Ectodermal cell (in vitro differentiated cells): Measurements from ENCODE around the gene KRTAP10-4.

Experiments used
- H3K27ac ChIP-seq: 2 replicates; pipeline ENCODE4 v1.7.0; 2013; ENCODE audit warnings: mild to moderate bottlenecking, low read depth, low read length; ENCODE audit not compliant: insufficient read depth, poor library complexity, severe bottlenecking
- H3K27me3 ChIP-seq: 2 replicates; pipeline ENCODE4 v1.7.0; 2013; ENCODE audit warnings: mild to moderate bottlenecking, low read length; ENCODE audit not compliant: insufficient read depth, control insufficient read depth, poor library complexity, severe bottlenecking
- H3K36me3 ChIP-seq: one replicate; pipeline ENCODE4 v1.7.0; 2013; ENCODE audit warnings: low read length; ENCODE audit not compliant: control insufficient read depth, insufficient read depth
- H3K4me1 ChIP-seq: one replicate; pipeline ENCODE4 v1.7.0; 2013; ENCODE audit warnings: low read length; ENCODE audit not compliant: control insufficient read depth, insufficient read depth
- H3K4me3 ChIP-seq: 2 replicates; pipeline ENCODE4 v1.7.0; 2013; ENCODE audit warnings: low read depth, low read length, control low read depth; ENCODE audit not compliant: insufficient read depth
- H3K9me3 ChIP-seq: 2 replicates; pipeline ENCODE4 v1.7.0; 2013; ENCODE audit warnings: mild to moderate bottlenecking, low read length, moderate library complexity; ENCODE audit not compliant: control insufficient read depth
- WGBS, 2 experiments: methylation state at CpG; one replicate each; pipeline ENCODE4 v1.1.7; 2013; ENCODE audit warnings: missing lambda C conversion rate in 2 of 2; 5-methylcytosine and 5-hydroxymethylcytosine counted together

Gene KRTAP10-4

GRCh38 chr21:44571844-44572782, 1.4 kb upstream of the KRTAP10-4 start:
- 93 to 94% methylated on average over 40 of the region's 40 CpGs for WGBS, 2 experiments
- H3K27me3 ChIP-seq: no peaks in the 10 kb centered on the region

GRCh38 chr21:44572959-44573583, 458 bp upstream of the KRTAP10-4 start:
- Histone ChIP-seq H3K36me3 (no peaks in the 10 kb centered on the region), H3K27ac (no peak overlapping the region), H3K9me3 (no peaks in the 10 kb centered on the region), H3K4me3 (no peak overlapping the region), H3K27me3 (no peaks in the 10 kb centered on the region), H3K4me1 (peaks cover 6% of the 10 kb centered on the region)
- WGBS, 2 experiments: 92 to 93% methylated on average over 15 of the region's 15 CpGs

More at GRCh38 chr21:44571844-44572782, 1.4 kb upstream of the KRTAP10-4 start:
- Histone ChIP-seq H3K4me1 (peaks cover 6% of the 10 kb centered on the region), H3K36me3 (no peaks in the 10 kb centered on the region), H3K9me3 (no peaks in the 10 kb centered on the region), H3K27ac (no peak overlapping the region), H3K4me3 (no peak overlapping the region)

GRCh38 chr21:44574457-44575306, 1.2 kb downstream of the KRTAP10-4 start:
- Histone ChIP-seq H3K27me3 (no peaks in the 10 kb centered on the region), H3K4me3 (no peak overlapping the region), H3K4me1 (peaks cover 6% of the 10 kb centered on the region), H3K36me3 (no peaks in the 10 kb centered on the region), H3K9me3 (no peaks in the 10 kb centered on the region), H3K27ac (no peak overlapping the region)
- WGBS, 2 experiments: 72% methylated on average over 21 of the region's 21 CpGs

- Histone ChIP-seq H3K4me1 (peaks cover 6% of the 10 kb centered on the region), H3K9me3 (no peaks in the 10 kb centered on the region), H3K4me3 (no peak overlapping the region), H3K36me3 (no peaks in the 10 kb centered on the region), H3K27ac (no peak overlapping the region), H3K27me3 (no peaks in the 10 kb centered on the region)
- WGBS, 2 experiments: 94 to 95% methylated on average over 20 of the region's 20 CpGs
These were observed 1.9 kb downstream of the KRTAP10-4 start for GRCh38 chr21:44575307-44576024.

GRCh38 chr21:44576025-44576420, 2.5 kb downstream of the KRTAP10-4 start:
- H3K27ac ChIP-seq: no peak overlapping the region
- peaks cover 6% of the 10 kb centered on the region for H3K4me1 ChIP-seq
- 96 to 98% methylated on average over 8 to 10 of the region's 10 CpGs for WGBS, 2 experiments
- no peaks in the 10 kb centered on the region for H3K27me3 ChIP-seq
- no peaks in the 10 kb centered on the region for H3K9me3 ChIP-seq
- no peaks in the 10 kb centered on the region for H3K36me3 ChIP-seq
- H3K4me3 ChIP-seq: no peak overlapping the region

GRCh38 chr21:44578371-44579055, 5.0 kb downstream of the KRTAP10-4 start:
- Histone ChIP-seq H3K27ac (no peak overlapping the region), H3K27me3 (no peaks in the 10 kb centered on the region), H3K9me3 (no peaks in the 10 kb centered on the region), H3K4me3 (no peak overlapping the region), H3K36me3 (no peaks in the 10 kb centered on the region), H3K4me1 (peaks cover 6% of the 10 kb centered on the region)
- 95% methylated on average over 17 of the region's 17 CpGs for WGBS, 2 experiments

GRCh38 chr21:44579056-44579832, 5.7 kb downstream of the KRTAP10-4 start:
- H3K27me3 ChIP-seq: no peaks in the 10 kb centered on the region
- H3K4me3 ChIP-seq: no peak overlapping the region
- no peaks in the 10 kb centered on the region for H3K36me3 ChIP-seq
- H3K9me3 ChIP-seq: no peaks in the 10 kb centered on the region
- WGBS, 2 experiments: 89 to 90% methylated on average over 22 of the region's 22 CpGs
- H3K4me1 ChIP-seq: peaks cover 9% of the 10 kb centered on the region
- H3K27ac ChIP-seq: no peak overlapping the region

- 82 to 86% methylated on average over 7 of the region's 7 CpGs for WGBS, 2 experiments
- Histone ChIP-seq H3K9me3 (no peaks in the 10 kb centered on the region), H3K4me3 (no peak overlapping the region)
These were observed 6.3 kb downstream of the KRTAP10-4 start for GRCh38 chr21:44579833-44580144.

More at GRCh38 chr21:44579833-44580144, 6.3 kb downstream of the KRTAP10-4 start:
- no peaks in the 10 kb centered on the region for H3K27me3 ChIP-seq
- peaks cover 5% of the 10 kb centered on the region for H3K4me1 ChIP-seq
- H3K27ac ChIP-seq: no peak overlapping the region
- H3K36me3 ChIP-seq: no peaks in the 10 kb centered on the region
